GM12801 (cell line): ENCODE data around the gene PPFIA2.

Experiments used
- TF ChIP-seq, protein P1 (sequence below): IDR thresholded peaks from one replicate; pipeline ENCODE4 v1.5.1; 2011; ENCODE audit warnings: control low read depth; ENCODE audit not compliant: insufficient read length; ENCODE audit errors: extremely low read depth

Gene PPFIA2

DNA sequence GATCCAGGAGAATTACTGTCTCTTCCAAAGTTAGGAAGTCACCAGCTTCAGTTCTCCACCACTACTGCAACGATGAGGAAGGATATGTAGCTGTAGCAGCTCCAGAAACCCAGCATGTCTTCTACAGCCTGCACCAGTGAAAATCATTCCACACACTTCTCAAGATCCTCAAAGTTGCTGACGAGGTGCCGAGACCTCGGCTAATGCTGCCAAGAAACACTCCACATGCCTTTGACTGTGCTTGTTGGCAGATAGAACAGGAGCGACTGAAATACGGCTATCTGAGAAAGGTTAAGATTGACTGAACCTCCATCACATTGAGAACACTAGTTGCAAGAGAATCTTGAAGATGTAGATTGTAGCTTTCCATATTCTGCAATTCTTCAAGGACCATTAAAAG is 241.9 kb downstream of the PPFIA2 start:
- TF ChIP-seq, protein P1, sequence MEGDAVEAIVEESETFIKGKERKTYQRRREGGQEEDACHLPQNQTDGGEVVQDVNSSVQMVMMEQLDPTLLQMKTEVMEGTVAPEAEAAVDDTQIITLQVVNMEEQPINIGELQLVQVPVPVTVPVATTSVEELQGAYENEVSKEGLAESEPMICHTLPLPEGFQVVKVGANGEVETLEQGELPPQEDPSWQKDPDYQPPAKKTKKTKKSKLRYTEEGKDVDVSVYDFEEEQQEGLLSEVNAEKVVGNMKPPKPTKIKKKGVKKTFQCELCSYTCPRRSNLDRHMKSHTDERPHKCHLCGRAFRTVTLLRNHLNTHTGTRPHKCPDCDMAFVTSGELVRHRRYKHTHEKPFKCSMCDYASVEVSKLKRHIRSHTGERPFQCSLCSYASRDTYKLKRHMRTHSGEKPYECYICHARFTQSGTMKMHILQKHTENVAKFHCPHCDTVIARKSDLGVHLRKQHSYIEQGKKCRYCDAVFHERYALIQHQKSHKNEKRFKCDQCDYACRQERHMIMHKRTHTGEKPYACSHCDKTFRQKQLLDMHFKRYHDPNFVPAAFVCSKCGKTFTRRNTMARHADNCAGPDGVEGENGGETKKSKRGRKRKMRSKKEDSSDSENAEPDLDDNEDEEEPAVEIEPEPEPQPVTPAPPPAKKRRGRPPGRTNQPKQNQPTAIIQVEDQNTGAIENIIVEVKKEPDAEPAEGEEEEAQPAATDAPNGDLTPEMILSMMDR, result no peak

- TF ChIP-seq, protein P1, result no peak
Measured at GRCh38 chr12:81502912-81503695, 256.0 kb downstream of the PPFIA2 start.

GRCh38 chr12:81500788-81501187 is 258.4 kb downstream of the PPFIA2 start:
- TF ChIP-seq, protein P1, result no peak

- TF ChIP-seq, protein P1, result no peak
Measured at GRCh38 chr12:81499809-81500208, 259.3 kb downstream of the PPFIA2 start.

GRCh38 chr12:81492131-81492720 is 266.9 kb downstream of the PPFIA2 start:
- TF ChIP-seq, protein P1, result no peak

DNA sequence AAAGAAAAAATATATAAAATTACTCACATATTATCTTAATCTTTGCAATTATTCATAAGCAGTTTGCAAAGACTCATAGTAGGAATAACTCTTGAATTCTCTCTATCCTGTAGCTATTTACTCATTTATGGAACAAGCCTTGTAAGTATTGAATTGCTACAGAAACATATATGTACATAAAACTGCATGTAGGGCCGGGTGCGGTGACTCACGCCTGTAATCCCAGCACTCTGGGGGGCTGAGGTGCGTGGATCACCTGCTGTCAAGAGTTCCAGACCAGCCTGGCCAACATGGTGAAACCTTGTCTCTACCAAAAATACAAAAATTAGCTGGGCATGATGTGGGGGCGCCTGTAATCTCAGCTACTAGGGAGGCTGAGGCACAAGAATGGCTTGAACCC is 286.2 kb downstream of the PPFIA2 start:
- TF ChIP-seq, protein P1, result no peak

GRCh38 chr12:81470923-81471322 is 288.2 kb downstream of the PPFIA2 start:
- TF ChIP-seq, protein P1, result no peak
